GM23248 (cell line): ENCODE measurements around the gene DROSHA. TPM values are rescaled to one million over a fixed set of nuclear protein-coding genes. Genes with fewer than 3 reads are reported as not detected.

ENCODE experiments used
- DNase-seq: peaks from one replicate; pipeline ENCODE4 v3.0.0-alpha.2; 2015
- H2AFZ ChIP-seq: fragments of 200-600 bp; sonication (generic); 2 replicates; pipeline ENCODE4 v1.6.1; 2016; ENCODE audit warnings: antibody characterized with exemption
- H3F3A ChIP-seq: fragments of 200-600 bp; sonication (generic); 2 replicates; pipeline ENCODE4 v1.6.1; 2016; ENCODE audit warnings: mild to moderate bottlenecking, antibody characterized with exemption, mixed run types; ENCODE audit not compliant: insufficient read depth
- H3K27ac ChIP-seq: fragments of 200-600 bp; sonication (generic); 2 replicates; pipeline ENCODE4 v1.5.1; 2016; ENCODE audit warnings: mild to moderate bottlenecking
- H3K27me3 ChIP-seq: fragments of 200-600 bp; sonication (generic); replicated peaks from 2 replicates; pipeline ENCODE4 v1.6.1; 2016; ENCODE audit warnings: mild to moderate bottlenecking; ENCODE audit not compliant: insufficient read depth
- H3K36me3 ChIP-seq: fragments of 200-600 bp; sonication (generic); 2 replicates; pipeline ENCODE4 v1.6.1; 2016; ENCODE audit warnings: low read depth, mild to moderate bottlenecking
- H3K4me1 ChIP-seq: fragments of 200-600 bp; sonication (generic); 2 replicates; pipeline ENCODE4 v1.6.1; 2016; ENCODE audit warnings: mild to moderate bottlenecking; ENCODE audit not compliant: insufficient read depth
- H3K4me2 ChIP-seq: fragments of 200-600 bp; sonication (generic); one replicate; pipeline ENCODE4 v1.6.1; 2016; ENCODE audit warnings: mild to moderate bottlenecking; ENCODE audit not compliant: unreplicated experiment
- H3K4me3 ChIP-seq: fragments of 200-600 bp; sonication (generic); 2 replicates; pipeline ENCODE4 v1.5.1; 2016; ENCODE audit warnings: mild to moderate bottlenecking
- H3K79me2 ChIP-seq: fragments of 200-600 bp; sonication (generic); 2 replicates; pipeline ENCODE4 v1.6.1; 2016; ENCODE audit warnings: mild to moderate bottlenecking; ENCODE audit not compliant: insufficient read depth
- H3K9ac ChIP-seq: fragments of 200-600 bp; sonication (generic); 2 replicates; pipeline ENCODE4 v1.6.1; 2016; ENCODE audit warnings: mild to moderate bottlenecking
- H3K9me2 ChIP-seq: fragments of 200-600 bp; sonication (generic); 2 replicates; pipeline ENCODE4 v1.6.1; 2016; ENCODE audit warnings: mixed run types, mild to moderate bottlenecking, moderate library complexity; ENCODE audit not compliant: insufficient read depth
- H3K9me3 ChIP-seq: fragments of 200-600 bp; sonication (generic); one replicate; pipeline ENCODE4 v1.6.1; 2017; ENCODE audit warnings: low read depth
- H4K20me1 ChIP-seq: fragments of 200-600 bp; sonication (generic); 2 replicates; pipeline ENCODE4 v1.6.0; 2016; ENCODE audit not compliant: insufficient read depth
- EZH2 ChIP-seq: fragments of 200-600 bp; sonication (generic); IDR thresholded peaks from 2 replicates; pipeline ENCODE4 v1.6.1; 2018; ENCODE audit warnings: antibody characterized with exemption, mild to moderate bottlenecking; ENCODE audit not compliant: insufficient read depth, poor library complexity, severe bottlenecking
- EZH2phosphoT487 ChIP-seq: fragments of 200-600 bp; sonication (generic); IDR thresholded peaks from 2 replicates; pipeline ENCODE4 v1.6.1; 2018; ENCODE audit warnings: antibody characterized with exemption, moderate library complexity, mild to moderate bottlenecking, low read depth; ENCODE audit not compliant: insufficient read depth
- WGBS, 2 experiments: methylation state at CpG; one replicate each; pipeline ENCODE4 v1.1.6; 2015 to 2017; ENCODE audit warnings: low lambda C conversion rate in 2 of 2, low coverage in 1 of 2; ENCODE audit errors: missing lambda C conversion rate in 2 of 2; 5-methylcytosine and 5-hydroxymethylcytosine counted together
- in situ Hi-C: fragments of 300-500 bp; cut with MboI; formaldehyde crosslinking; loops from 2 replicates; pipeline ENCODE4 v1.15.0; 2020
- polyA plus RNA-seq: library from polyadenylated mRNA; unstranded; fragments of >200 nt; fragmentation: Nextera tagmentation; extraction: Ambion mirVana; gene quantifications from 2 replicates; pipeline ENCODE4 v1.2.1, GENCODE V29; 2016
- total RNA-seq: library from RNA; depleted of rRNA; stranded (reverse); fragments of >200 nt; shearing (Covaris generic); gene quantifications from 2 replicates; pipeline ENCODE4 v1.2.3, GENCODE V29; 2014

Gene DROSHA
- total and polyA plus RNA-seq, 2 experiments from 2014 or later, result 26.0 to 28.7 TPM

GRCh38 chr5:31382051-31382878, 149.6 kb downstream of the DROSHA start:
- Histone ChIP-seq H4K20me1 (no peaks in the 10 kb centered on the region), H3K9me3 (no peaks in the 10 kb centered on the region), H3K27me3 (no peaks in the 10 kb centered on the region), H3K4me2 (no peak overlapping the region), H3K9ac (no peak overlapping the region), H2AFZ (no peak overlapping the region), H3K4me1 (peaks cover 8% of the 10 kb centered on the region), H3K27ac (no peak overlapping the region), H3K4me3 (no peak overlapping the region), H3F3A (peaks cover 4% of the 10 kb centered on the region; the same call in 1 of the 2 replicates), H3K79me2 (no peaks in the 10 kb centered on the region), H3K9me2 (no peaks in the 10 kb centered on the region), H3K36me3 (no peaks in the 10 kb centered on the region)
- 80% methylated on average over 15 of the region's 15 CpGs for WGBS, 2 experiments
- in situ Hi-C loops, result no loop called here
- TF ChIP-seq EZH2phosphoT487 (no peak), EZH2 (no peak)
- no peak for DNase-seq

GRCh38 chr5:31381299-31381698, 150.6 kb downstream of the DROSHA start:
- no peaks in the 10 kb centered on the region for H3K9me2 ChIP-seq
- H3K79me2 ChIP-seq, result no peaks in the 10 kb centered on the region
- peaks cover 4% of the 10 kb centered on the region; the same call in 1 of the 2 replicates for H3F3A ChIP-seq
- DNase-seq, result no peak
- in situ Hi-C loops, result no loop called here
- no peak overlapping the region for H3K4me3 ChIP-seq
- TF ChIP-seq EZH2 (no peak), EZH2phosphoT487 (no peak)
- peaks cover 8% of the 10 kb centered on the region for H3K4me1 ChIP-seq
- 94 to 100% methylated on average over 4 of the region's 4 CpGs for WGBS, 2 experiments
- H3K27ac ChIP-seq, result no peak overlapping the region
- no peaks in the 10 kb centered on the region for H4K20me1 ChIP-seq
- no peak overlapping the region for H3K4me2 ChIP-seq
- H3K9ac ChIP-seq, result no peak overlapping the region
- H3K27me3 ChIP-seq, result no peaks in the 10 kb centered on the region
- H3K9me3 ChIP-seq, result no peaks in the 10 kb centered on the region
- no peaks in the 10 kb centered on the region for H3K36me3 ChIP-seq
- no peak overlapping the region for H2AFZ ChIP-seq

- Histone ChIP-seq H3K4me1 (peaks cover 8% of the 10 kb centered on the region), H3K9me3 (no peaks in the 10 kb centered on the region), H3K79me2 (no peaks in the 10 kb centered on the region), H3K4me2 (no peak overlapping the region), H4K20me1 (no peaks in the 10 kb centered on the region), H2AFZ (no peak overlapping the region), H3K9ac (no peak overlapping the region), H3K27me3 (no peaks in the 10 kb centered on the region), H3K9me2 (no peaks in the 10 kb centered on the region), H3F3A (peaks cover 4% of the 10 kb centered on the region; the same call in 1 of the 2 replicates), H3K27ac (no peak overlapping the region), H3K4me3 (no peak overlapping the region), H3K36me3 (no peaks in the 10 kb centered on the region)
- 61 to 76% methylated on average over 4 of the region's 4 CpGs for WGBS, 2 experiments
- in situ Hi-C loops, result no loop called here
- no peak for DNase-seq
- TF ChIP-seq EZH2 (no peak), EZH2phosphoT487 (no peak)
Observed at GRCh38 chr5:31380049-31380448, 151.8 kb downstream of the DROSHA start.

GRCh38 chr5:31378838-31379237, 153.1 kb downstream of the DROSHA start:
- no peak overlapping the region for H3K9ac ChIP-seq
- H3K27ac ChIP-seq, result no peak overlapping the region
- peak; percentile 69 for DNase-seq
- 41 to 48% methylated on average over 7 of the region's 7 CpGs for WGBS, 2 experiments
- H3K9me3 ChIP-seq, result no peaks in the 10 kb centered on the region
- in situ Hi-C loops, result no loop called here
- H2AFZ ChIP-seq, result no peak overlapping the region
- H3K4me2 ChIP-seq, result no peak overlapping the region
- no peaks in the 10 kb centered on the region for H4K20me1 ChIP-seq
- H3K9me2 ChIP-seq, result no peaks in the 10 kb centered on the region
- TF ChIP-seq EZH2phosphoT487, result no peak
- TF ChIP-seq EZH2, result no peak
- H3K27me3 ChIP-seq, result no peaks in the 10 kb centered on the region
- no peaks in the 10 kb centered on the region for H3K36me3 ChIP-seq
- H3K4me1 ChIP-seq, result peaks cover 8% of the 10 kb centered on the region
- no peak overlapping the region for H3K4me3 ChIP-seq
- no peaks in the 10 kb centered on the region for H3K79me2 ChIP-seq
- H3F3A ChIP-seq, result peaks cover 4% of the 10 kb centered on the region; the same call in 1 of the 2 replicates
